HG03378 (cell line): Measurements from ENCODE around the gene BCAR3.
"Not testable (repeated sequence)": the region's sequence is repeated elsewhere in the genome, so short reads cannot be mapped to it uniquely, and the experiment has no call there.

Source experiments
- ATAC-seq: cut with Tn5 transposase; IDR thresholded peaks from one replicate; pipeline ENCODE4 v1.9.1; 2021; ENCODE audit warnings: mild to moderate bottlenecking, moderate library complexity; ENCODE audit not compliant: unreplicated experiment

Gene BCAR3

GRCh38 chr1:93556291-93556690 lies 125.3 kb downstream of the BCAR3 start:
- no peak for ATAC-seq

- ATAC-seq: no peak
Observed at GRCh38 chr1:93554883-93555872, 126.5 kb downstream of the BCAR3 start.

- not testable (repeated sequence) for ATAC-seq
Observed at GRCh38 chr1:93553886-93554490, 127.6 kb downstream of the BCAR3 start.

GRCh38 chr1:93552741-93553455 lies 128.7 kb downstream of the BCAR3 start:
- no peak for ATAC-seq

- ATAC-seq: no peak
Observed at GRCh38 chr1:93549811-93550210, 131.8 kb downstream of the BCAR3 start.

- no peak for ATAC-seq
Observed at GRCh38 chr1:93549131-93549530, 132.5 kb downstream of the BCAR3 start.

- no peak for ATAC-seq
Observed at GRCh38 chr1:93546162-93546863, 135.3 kb downstream of the BCAR3 start.

GRCh38 chr1:93542398-93542797 lies 139.2 kb downstream of the BCAR3 start:
- ATAC-seq: no peak

- ATAC-seq: no peak
Observed at GRCh38 chr1:93541045-93541444, 140.6 kb downstream of the BCAR3 start.

GRCh38 chr1:93537924-93538323 lies 143.7 kb downstream of the BCAR3 start:
- ATAC-seq: no peak

- ATAC-seq: no peak
Observed at GRCh38 chr1:93537396-93537795, 144.2 kb downstream of the BCAR3 start.

GRCh38 chr1:93533677-93534076 lies 148.0 kb downstream of the BCAR3 start:
- no peak for ATAC-seq

GRCh38 chr1:93532780-93533378 lies 148.8 kb downstream of the BCAR3 start:
- no peak for ATAC-seq

GRCh38 chr1:93531193-93531592 lies 150.4 kb downstream of the BCAR3 start:
- ATAC-seq: no peak

GRCh38 chr1:93528412-93528811 lies 153.2 kb downstream of the BCAR3 start:
- no peak for ATAC-seq

GRCh38 chr1:93526431-93526830 lies 155.2 kb downstream of the BCAR3 start:
- ATAC-seq: no peak

- no peak for ATAC-seq
Observed at GRCh38 chr1:93525431-93525830, 156.2 kb downstream of the BCAR3 start.

- ATAC-seq: no peak
Observed at GRCh38 chr1:93522721-93523120, 158.9 kb downstream of the BCAR3 start.

GRCh38 chr1:93521618-93522017 lies 160.0 kb downstream of the BCAR3 start:
- ATAC-seq: no peak

- no peak for ATAC-seq
Observed at GRCh38 chr1:93519199-93519829, 162.3 kb downstream of the BCAR3 start.
